Measurements from ENCODE around the gene BRME1.
A peak's percentile ranks its signal among the peaks of the same experiment; 100 is the strongest.
"Not testable (repeated sequence)": the region's sequence is repeated elsewhere in the genome, so short reads cannot be mapped to it uniquely, and the experiment has no call there.

Gene BRME1

GRCh38 chr19:13851734-13852114 lies 54.2 kb downstream of the BRME1 start:
- H3K4me3 ChIP-seq (ENCODE audit: low read depth, low read length); H3K36me3 ChIP-seq (ENCODE audit: control insufficient read depth, insufficient read depth, low read length); H3K27me3 ChIP-seq (ENCODE audit: control insufficient read depth, insufficient read depth, low read length); H3K9me3 ChIP-seq (ENCODE audit: control insufficient read depth, insufficient read depth, low read depth, low read length): not testable (repeated sequence)
- H3K27ac ChIP-seq (ENCODE audit: low read depth, low read length) = peak overlapping the region; percentile 69; the same call in 1 of the 2 replicates
- H3K4me1 ChIP-seq (ENCODE audit: control insufficient read depth, insufficient read depth, low read length) = peaks cover 33% of the 10 kb centered on the region
- peak overlapping the region; percentile 78 for H3K9ac ChIP-seq (ENCODE audit: low read length)

- H3K4me3 ChIP-seq (ENCODE audit: low read depth, low read length) = peak overlapping the region; percentile 43
Measured at GRCh38 chr19:13850910-13851733, 54.8 kb downstream of the BRME1 start.

GRCh38 chr19:13849991-13850909 lies 55.7 kb downstream of the BRME1 start:
- Histone ChIP-seq H3K27me3 (ENCODE audit: control insufficient read depth, insufficient read depth, low read length) (no peaks in the 10 kb centered on the region), H3K27ac (ENCODE audit: low read depth, low read length) (peak overlapping the region; percentile 70; the same call in 1 of the 2 replicates), H3K9me3 (ENCODE audit: control insufficient read depth, insufficient read depth, low read depth, low read length) (no peaks in the 10 kb centered on the region), H3K4me3 (ENCODE audit: low read depth, low read length) (peak overlapping the region; percentile 43), H3K36me3 (ENCODE audit: control insufficient read depth, insufficient read depth, low read length) (no peaks in the 10 kb centered on the region), H3K4me1 (ENCODE audit: control insufficient read depth, insufficient read depth, low read length) (peaks cover 43% of the 10 kb centered on the region), H3K9ac (ENCODE audit: low read length) (peak overlapping the region; percentile 83)

More at GRCh38 chr19:13850910-13851733, 54.8 kb downstream of the BRME1 start:
- H3K27ac ChIP-seq (ENCODE audit: low read depth, low read length) = peak overlapping the region; percentile 69; the same call in 1 of the 2 replicates
- peak overlapping the region; percentile 83 for H3K9ac ChIP-seq (ENCODE audit: low read length)
- no peaks in the 10 kb centered on the region for H3K36me3 ChIP-seq (ENCODE audit: control insufficient read depth, insufficient read depth, low read length)
- H3K9me3 ChIP-seq (ENCODE audit: control insufficient read depth, insufficient read depth, low read depth, low read length) = no peaks in the 10 kb centered on the region
- H3K4me1 ChIP-seq (ENCODE audit: control insufficient read depth, insufficient read depth, low read length) = peaks cover 39% of the 10 kb centered on the region
- no peaks in the 10 kb centered on the region for H3K27me3 ChIP-seq (ENCODE audit: control insufficient read depth, insufficient read depth, low read length)

- no peaks in the 10 kb centered on the region for H3K36me3 ChIP-seq (ENCODE audit: control insufficient read depth, insufficient read depth, low read length)
- H3K9me3 ChIP-seq (ENCODE audit: control insufficient read depth, insufficient read depth, low read depth, low read length) = no peaks in the 10 kb centered on the region
- no peak overlapping the region for H3K9ac ChIP-seq (ENCODE audit: low read length)
- no peak overlapping the region; the same call in 1 of the 2 replicates for H3K27ac ChIP-seq (ENCODE audit: low read depth, low read length)
- H3K4me1 ChIP-seq (ENCODE audit: control insufficient read depth, insufficient read depth, low read length) = peaks cover 50% of the 10 kb centered on the region
- H3K27me3 ChIP-seq (ENCODE audit: control insufficient read depth, insufficient read depth, low read length) = no peaks in the 10 kb centered on the region
- H3K4me3 ChIP-seq (ENCODE audit: low read depth, low read length) = no peak overlapping the region
Measured at GRCh38 chr19:13848798-13849676, 56.9 kb downstream of the BRME1 start.

- H3K27ac ChIP-seq (ENCODE audit: low read depth, low read length) = no peak overlapping the region; the same call in 1 of the 2 replicates
- peaks cover 57% of the 10 kb centered on the region for H3K4me1 ChIP-seq (ENCODE audit: control insufficient read depth, insufficient read depth, low read length)
- no peaks in the 10 kb centered on the region for H3K36me3 ChIP-seq (ENCODE audit: control insufficient read depth, insufficient read depth, low read length)
- H3K27me3 ChIP-seq (ENCODE audit: control insufficient read depth, insufficient read depth, low read length) = no peaks in the 10 kb centered on the region
- H3K9ac ChIP-seq (ENCODE audit: low read length) = no peak overlapping the region
- H3K4me3 ChIP-seq (ENCODE audit: low read depth, low read length) = no peak overlapping the region
- no peaks in the 10 kb centered on the region for H3K9me3 ChIP-seq (ENCODE audit: control insufficient read depth, insufficient read depth, low read depth, low read length)
Measured at GRCh38 chr19:13848340-13848677, 57.6 kb downstream of the BRME1 start.

GRCh38 chr19:13847407-13848339 lies 58.2 kb downstream of the BRME1 start:
- Histone ChIP-seq H3K9me3 (ENCODE audit: control insufficient read depth, insufficient read depth, low read depth, low read length) (no peaks in the 10 kb centered on the region), H3K9ac (ENCODE audit: low read length) (peak overlapping the region; percentile 95), H3K36me3 (ENCODE audit: control insufficient read depth, insufficient read depth, low read length) (no peaks in the 10 kb centered on the region), H3K4me3 (ENCODE audit: low read depth, low read length) (peak overlapping the region; percentile 83), H3K27me3 (ENCODE audit: control insufficient read depth, insufficient read depth, low read length) (no peaks in the 10 kb centered on the region), H3K27ac (ENCODE audit: low read depth, low read length) (peak overlapping the region; percentile 100), H3K4me1 (ENCODE audit: control insufficient read depth, insufficient read depth, low read length) (peaks cover 62% of the 10 kb centered on the region)

GRCh38 chr19:13846557-13847406 lies 59.1 kb downstream of the BRME1 start:
- no peaks in the 10 kb centered on the region for H3K9me3 ChIP-seq (ENCODE audit: control insufficient read depth, insufficient read depth, low read depth, low read length)
- peak overlapping the region; percentile 100 for H3K27ac ChIP-seq (ENCODE audit: low read depth, low read length)
- H3K9ac ChIP-seq (ENCODE audit: low read length) = peak overlapping the region; percentile 95
- H3K36me3 ChIP-seq (ENCODE audit: control insufficient read depth, insufficient read depth, low read length) = no peaks in the 10 kb centered on the region
- no peaks in the 10 kb centered on the region for H3K27me3 ChIP-seq (ENCODE audit: control insufficient read depth, insufficient read depth, low read length)
- peaks cover 60% of the 10 kb centered on the region for H3K4me1 ChIP-seq (ENCODE audit: control insufficient read depth, insufficient read depth, low read length)
- H3K4me3 ChIP-seq (ENCODE audit: low read depth, low read length) = peak overlapping the region; percentile 83

- peak overlapping the region; percentile 78; the same call in 1 of the 2 replicates for H3K4me3 ChIP-seq (ENCODE audit: low read depth, low read length)
- H3K4me1 ChIP-seq (ENCODE audit: control insufficient read depth, insufficient read depth, low read length) = peaks cover 67% of the 10 kb centered on the region
- peaks cover 4% of the 10 kb centered on the region; the same call in 1 of the 2 replicates for H3K36me3 ChIP-seq (ENCODE audit: control insufficient read depth, insufficient read depth, low read length)
- H3K27ac ChIP-seq (ENCODE audit: low read depth, low read length) = peak overlapping the region; percentile 79; the same call in 1 of the 2 replicates
- no peaks in the 10 kb centered on the region for H3K27me3 ChIP-seq (ENCODE audit: control insufficient read depth, insufficient read depth, low read length)
- peak overlapping the region; percentile 70 for H3K9ac ChIP-seq (ENCODE audit: low read length)
- H3K9me3 ChIP-seq (ENCODE audit: control insufficient read depth, insufficient read depth, low read depth, low read length) = no peaks in the 10 kb centered on the region
Measured at GRCh38 chr19:13844130-13844631, 61.7 kb downstream of the BRME1 start.
